HG02884 (cell line): Measurements from ENCODE around the gene ANAPC2.

Experiments used
- ATAC-seq: cut with Tn5 transposase; IDR thresholded peaks from one replicate; pipeline ENCODE4 v1.9.1; 2021; ENCODE audit warnings: mild to moderate bottlenecking, moderate library complexity; ENCODE audit not compliant: unreplicated experiment

Gene ANAPC2

GRCh38 chr9:137164370-137165249 lies 23.8 kb downstream of the ANAPC2 start:
- no peak for ATAC-seq

- ATAC-seq, result no peak
Measured at GRCh38 chr9:137163805-137164204, 24.6 kb downstream of the ANAPC2 start.

- ATAC-seq, result no peak
Measured at GRCh38 chr9:137163365-137163715, 25.0 kb downstream of the ANAPC2 start.

GRCh38 chr9:137162505-137163364 lies 25.6 kb downstream of the ANAPC2 start:
- no peak for ATAC-seq

- ATAC-seq, result no peak
Measured at GRCh38 chr9:137161558-137162486, 26.5 kb downstream of the ANAPC2 start.

GRCh38 chr9:137160716-137161557 lies 27.4 kb downstream of the ANAPC2 start:
- ATAC-seq, result no peak

GRCh38 chr9:137160054-137160425 lies 28.3 kb downstream of the ANAPC2 start:
- ATAC-seq, result no peak

- no peak for ATAC-seq
Measured at GRCh38 chr9:137159105-137160053, 29.0 kb downstream of the ANAPC2 start.

GRCh38 chr9:137158625-137159024 lies 29.7 kb downstream of the ANAPC2 start:
- no peak for ATAC-seq

- ATAC-seq, result no peak
Measured at GRCh38 chr9:137157618-137158415, 30.5 kb downstream of the ANAPC2 start.

- no peak for ATAC-seq
Measured at GRCh38 chr9:137156567-137157375, 31.6 kb downstream of the ANAPC2 start.

GRCh38 chr9:137152844-137153405 lies 35.4 kb downstream of the ANAPC2 start:
- ATAC-seq, result no peak

GRCh38 chr9:137150617-137151457 lies 37.5 kb downstream of the ANAPC2 start:
- no peak for ATAC-seq

- no peak for ATAC-seq
Measured at GRCh38 chr9:137149942-137150616, 38.3 kb downstream of the ANAPC2 start.

- ATAC-seq, result no peak
Measured at GRCh38 chr9:137149363-137149762, 39.0 kb downstream of the ANAPC2 start.
